HEK293 (cell line): ENCODE results near the gene MGAT5B.

Experiments used
- CTCF ChIA-PET: fragments of 350-600 bp; formaldehyde crosslinking; extraction: SDS; loops from one replicate; lab custom pipeline; 2021; ENCODE audit warnings: antibody characterized with exemption; lab: Yijun Ruan, JAX
- POLR2A ChIA-PET: fragments of 300-600 bp; formaldehyde crosslinking; extraction: SDS; loops from one replicate; lab custom pipeline; 2020; ENCODE audit warnings: antibody characterized with exemption, inconsistent platforms; lab: Yijun Ruan, JAX
- H3K27ac ChIP-seq: fragments of 200-500 bp; sonication (Bioruptor generic); 2 replicates; pipeline ENCODE4 v1.5.1; 2014; ENCODE audit warnings: low read depth, low read length, control low read depth, inconsistent platforms; ENCODE audit errors: extremely low read depth
- H3K36me3 ChIP-seq, 2 experiments: fragments of 200-500 bp in 1 of 2; sonication (Bioruptor generic) in 1 of 2; 1 replicate in 1 of 2; 2 replicates in 1 of 2; pipeline ENCODE4 v1.5.1; 2014 to 2017; ENCODE audit warnings: inconsistent platforms in 2 of 2, low read length in 2 of 2; ENCODE audit not compliant: control insufficient read depth in 2 of 2, insufficient read depth in 1 of 2
- H3K4me1 ChIP-seq: fragments of 200-500 bp; sonication (Bioruptor generic); 2 replicates; pipeline ENCODE4 v1.5.1; 2014; ENCODE audit warnings: mild to moderate bottlenecking, low read length, inconsistent platforms; ENCODE audit not compliant: control insufficient read depth, insufficient read depth
- H3K4me3 ChIP-seq: 2 replicates; pipeline ENCODE4 v1.5.1; 2011; ENCODE audit warnings: low read depth, mild to moderate bottlenecking, control low read depth, low read length, moderate library complexity
- H3K9me3 ChIP-seq: fragments of 200-500 bp; sonication (Bioruptor generic); 2 replicates; pipeline ENCODE4 v1.5.1; 2014; ENCODE audit warnings: low read depth, low read length, inconsistent platforms; ENCODE audit not compliant: control insufficient read depth, insufficient read depth
- AEBP2 ChIP-seq: fragments of 450-650 bp; formaldehyde crosslinking; IDR thresholded peaks from 2 replicates; pipeline ENCODE4 v1.5.1; 2016; ENCODE audit warnings: missing biosample characterization, missing genetic modification characterization, borderline replicate concordance
- GFI1B ChIP-seq: fragments of 450-650 bp; formaldehyde crosslinking; IDR thresholded peaks from 2 replicates; pipeline ENCODE4 v1.5.1; 2016; ENCODE audit warnings: missing biosample characterization, missing genetic modification characterization
- HIC1 ChIP-seq: fragments of 450-650 bp; formaldehyde crosslinking; IDR thresholded peaks from 2 replicates; pipeline ENCODE4 v1.5.1; 2016; ENCODE audit warnings: missing biosample characterization, missing genetic modification characterization
- KLF17 ChIP-seq: fragments of 450-650 bp; formaldehyde crosslinking; IDR thresholded peaks from 2 replicates; pipeline ENCODE4 v1.5.1; 2016; ENCODE audit warnings: missing biosample characterization, missing genetic modification characterization
- MYNN ChIP-seq: fragments of 450-650 bp; formaldehyde crosslinking; IDR thresholded peaks from 2 replicates; pipeline ENCODE4 v1.5.1; 2016; ENCODE audit warnings: missing biosample characterization, missing genetic modification characterization, borderline replicate concordance
- REST ChIP-seq: fragments of 450-650 bp; formaldehyde crosslinking; IDR thresholded peaks from 2 replicates; pipeline ENCODE4 v1.5.1; 2016; ENCODE audit warnings: missing biosample characterization, missing genetic modification characterization
- ZFHX2 ChIP-seq: fragments of 450-650 bp; formaldehyde crosslinking; conservative IDR thresholded peaks from 2 replicates; pipeline ENCODE4 v1.5.1; 2016; ENCODE audit warnings: missing biosample characterization, missing genetic modification characterization
- ZNF112 ChIP-seq: fragments of 450-650 bp; formaldehyde crosslinking; IDR thresholded peaks from 2 replicates; pipeline ENCODE4 v1.5.0; 2017; ENCODE audit warnings: missing biosample characterization, missing genetic modification characterization
- ZNF121 ChIP-seq: fragments of 450-650 bp; formaldehyde crosslinking; IDR thresholded peaks from 2 replicates; pipeline ENCODE4 v1.5.1; 2016; ENCODE audit warnings: missing biosample characterization, missing genetic modification characterization
- ZNF132 ChIP-seq: fragments of 450-650 bp; formaldehyde crosslinking; IDR thresholded peaks from 2 replicates; pipeline ENCODE4 v1.5.1; 2017; ENCODE audit warnings: missing biosample characterization, missing genetic modification characterization, borderline replicate concordance
- ZNF16 ChIP-seq: fragments of 450-650 bp; formaldehyde crosslinking; IDR thresholded peaks from 2 replicates; pipeline ENCODE4 v1.5.1; 2016; ENCODE audit warnings: low read depth, missing biosample characterization, missing genetic modification characterization
- ZNF2 ChIP-seq: fragments of 450-650 bp; formaldehyde crosslinking; IDR thresholded peaks from 2 replicates; pipeline ENCODE4 v1.5.1; 2016; ENCODE audit warnings: missing biosample characterization, missing genetic modification characterization
- ZNF292 ChIP-seq: fragments of 450-650 bp; formaldehyde crosslinking; IDR thresholded peaks from 2 replicates; pipeline ENCODE4 v1.5.1; 2016; ENCODE audit warnings: low read depth, missing biosample characterization, missing genetic modification characterization, borderline replicate concordance
- ZNF350 ChIP-seq: fragments of 450-650 bp; formaldehyde crosslinking; IDR thresholded peaks from 2 replicates; pipeline ENCODE4 v1.5.0; 2017; ENCODE audit warnings: missing biosample characterization, mild to moderate bottlenecking, missing genetic modification characterization
- ZNF362 ChIP-seq: fragments of 450-650 bp; formaldehyde crosslinking; IDR thresholded peaks from 2 replicates; pipeline ENCODE4 v1.5.1; 2016; ENCODE audit warnings: missing biosample characterization, missing genetic modification characterization
- ZNF394 ChIP-seq: fragments of 450-650 bp; formaldehyde crosslinking; IDR thresholded peaks from 2 replicates; pipeline ENCODE4 v1.5.1; 2016; ENCODE audit warnings: missing biosample characterization, missing genetic modification characterization, mild to moderate bottlenecking, moderate library complexity, borderline replicate concordance
- ZNF398 ChIP-seq: fragments of 450-650 bp; formaldehyde crosslinking; IDR thresholded peaks from 2 replicates; pipeline ENCODE4 v1.5.1; 2017; ENCODE audit warnings: missing biosample characterization, missing genetic modification characterization
- ZNF580 ChIP-seq: fragments of 450-650 bp; formaldehyde crosslinking; IDR thresholded peaks from 2 replicates; pipeline ENCODE4 v1.5.1; 2016; ENCODE audit warnings: missing biosample characterization, missing genetic modification characterization
- ZNF585B ChIP-seq: fragments of 450-650 bp; formaldehyde crosslinking; IDR thresholded peaks from 2 replicates; pipeline ENCODE4 v1.5.1; 2016; ENCODE audit warnings: missing biosample characterization, missing genetic modification characterization

The MGAT5B gene

GRCh38 chr17:76947771-76948170, 79.6 kb downstream of the MGAT5B start:
- ChIA-PET CTCF (interaction anchor here (0.6 to 1.3 kb wide), 2 partner anchors 8 to 80 kb away, joined by 4 read pairs; partner anchors contain the start of gene MGAT5B), POLR2A (no interaction called here)
- TF ChIP-seq ZNF132 (no peak), ZNF2 (tag by site-specific recombination) (no peak), ZNF112 (no peak), ZNF580 (tag by site-specific recombination) (no peak), ZNF362 (tag by site-specific recombination) (no peak), ZNF585B (tag by site-specific recombination) (no peak), ZNF16 (no peak), ZFHX2 (no peak), AEBP2 (tag by site-specific recombination) (no peak), ZNF121 (tag by site-specific recombination) (no peak), ZNF350 (no peak), ZNF398 (tag by site-specific recombination) (no peak), HIC1 (tag by site-specific recombination) (no peak), REST (tag by site-specific recombination) (no peak), GFI1B (tag by site-specific recombination) (no peak), ZNF292 (tag by site-specific recombination) (no peak), ZNF394 (no peak), KLF17 (tag by site-specific recombination) (no peak), MYNN (tag by site-specific recombination) (no peak)
- H3K9me3 ChIP-seq = no peaks in the 10 kb centered on the region
- no peak overlapping the region for H3K4me3 ChIP-seq
- H3K36me3 ChIP-seq = no peaks in the 10 kb centered on the region
- H3K4me1 ChIP-seq = no peaks in the 10 kb centered on the region
- no peak overlapping the region for H3K27ac ChIP-seq
